Duodenal mucosa (tissue), 2 donors: ENCODE data around the gene KIAA1210.
"Not testable (repeated sequence)": the region's sequence is repeated elsewhere in the genome, so short reads cannot be mapped to it uniquely, and the experiment has no call there.

Experiments used
- H3K27ac ChIP-seq: one replicate; pipeline ENCODE4 v1.7.0; 2013; ENCODE audit warnings: low read depth, low read length
- H3K27me3 ChIP-seq, 2 donors: one replicate each; pipeline ENCODE4 v1.7.0; 2013; ENCODE audit warnings: low read length in 2 of 2, control low read depth in 1 of 2; ENCODE audit not compliant: insufficient read depth in 2 of 2, control insufficient read depth in 1 of 2
- H3K36me3 ChIP-seq, 2 donors: one replicate each; pipeline ENCODE4 v1.7.0; 2013; ENCODE audit warnings: low read length in 2 of 2, control low read depth in 1 of 2; ENCODE audit not compliant: insufficient read depth in 2 of 2, control insufficient read depth in 1 of 2
- H3K4me1 ChIP-seq, 2 donors: one replicate each; pipeline ENCODE4 v1.7.0; 2013; ENCODE audit warnings: low read length in 2 of 2, control low read depth in 1 of 2; ENCODE audit not compliant: insufficient read depth in 2 of 2, control insufficient read depth in 1 of 2
- H3K4me3 ChIP-seq, 2 donors: one replicate each; pipeline ENCODE4 v1.7.0; 2013; ENCODE audit warnings: low read length in 2 of 2, low read depth in 1 of 2
- H3K9ac ChIP-seq, 2 donors: one replicate each; pipeline ENCODE4 v1.7.0; 2013; ENCODE audit warnings: low read length in 2 of 2, low read depth in 1 of 2
- H3K9me3 ChIP-seq, 2 donors: one replicate each; pipeline ENCODE4 v1.7.0; 2013; ENCODE audit warnings: low read length in 2 of 2, control low read depth in 1 of 2; ENCODE audit not compliant: control insufficient read depth in 1 of 2

KIAA1210 gene

DNA sequence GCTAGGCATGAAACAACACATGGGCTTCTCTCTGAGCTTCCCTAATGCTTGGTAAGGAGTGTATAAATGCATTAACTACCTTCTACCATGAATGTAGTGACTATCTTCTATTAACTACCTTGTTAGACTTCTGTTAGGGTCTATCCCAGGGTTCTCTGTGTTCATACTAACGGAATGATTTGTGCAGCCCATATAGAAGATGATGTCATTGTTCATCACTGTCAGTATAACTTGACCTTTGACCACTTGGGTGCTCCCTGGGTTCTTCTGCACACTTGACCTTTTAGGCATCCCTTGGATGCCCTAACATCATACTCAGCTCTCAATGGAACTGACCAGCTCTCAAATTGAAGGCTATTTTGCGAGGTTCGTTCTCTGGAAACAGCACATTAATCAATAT is 85.6 kb downstream of the KIAA1210 start:
- Histone ChIP-seq H3K36me3 (no peaks in the 10 kb centered on the region), H3K27me3 (no peaks in the 10 kb centered on the region), H3K4me3 (no peak overlapping the region), H3K9me3 (no peaks in the 10 kb centered on the region), H3K9ac (no peak overlapping the region), H3K4me1 (peaks cover 3 to 14% of the 10 kb centered on the region in 2 donors), H3K27ac (peak overlapping the region; percentile 20)

DNA sequence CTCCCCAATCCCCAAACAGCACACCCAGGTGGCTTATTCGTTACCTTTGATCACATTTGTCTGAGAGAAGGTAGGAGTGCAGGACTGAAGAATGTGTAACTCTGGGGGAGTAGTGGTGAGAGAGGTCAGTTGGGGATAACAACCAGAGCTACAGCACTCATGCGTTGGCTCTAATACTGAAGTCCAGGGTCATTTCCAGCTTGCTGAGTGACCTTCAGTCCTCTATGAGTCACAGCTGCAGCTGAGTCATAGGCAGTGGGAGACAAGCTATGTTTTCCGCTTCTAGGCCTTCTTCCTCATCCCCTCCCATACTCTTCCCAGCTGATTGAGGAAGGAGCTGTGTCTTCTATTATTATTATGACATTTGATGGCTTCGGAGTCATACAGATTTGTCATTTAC is 86.4 kb downstream of the KIAA1210 start:
- no peaks in the 10 kb centered on the region for H3K9me3 ChIP-seq
- H3K27me3 ChIP-seq, result no peaks in the 10 kb centered on the region
- H3K9ac ChIP-seq, result no peak overlapping the region
- H3K4me3 ChIP-seq, result no peak overlapping the region
- peaks cover 3 to 14% of the 10 kb centered on the region in 2 donors for H3K4me1 ChIP-seq
- H3K36me3 ChIP-seq, result no peaks in the 10 kb centered on the region
- no peak overlapping the region for H3K27ac ChIP-seq

DNA sequence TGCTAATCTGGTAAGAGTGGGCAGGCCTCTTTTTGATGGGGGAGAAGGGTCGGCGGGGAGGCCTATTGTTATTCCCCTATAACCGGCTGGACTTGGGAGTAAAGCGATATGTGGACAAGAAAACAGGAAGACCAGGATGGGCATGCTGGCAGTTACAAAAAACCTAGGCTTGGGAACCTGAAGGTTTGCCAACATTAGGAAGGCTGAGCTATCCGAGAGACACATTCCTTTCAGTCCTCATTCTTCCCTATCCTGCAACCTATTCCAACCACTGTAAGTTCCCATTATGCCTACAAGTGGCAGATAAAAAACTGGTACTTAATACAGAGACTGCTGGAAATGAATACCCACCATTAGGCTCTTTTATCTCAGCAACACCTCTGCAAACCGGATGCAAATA is 87.2 kb downstream of the KIAA1210 start:
- Histone ChIP-seq H3K27ac (no peak overlapping the region), H3K36me3 (no peaks in the 10 kb centered on the region)

DNA sequence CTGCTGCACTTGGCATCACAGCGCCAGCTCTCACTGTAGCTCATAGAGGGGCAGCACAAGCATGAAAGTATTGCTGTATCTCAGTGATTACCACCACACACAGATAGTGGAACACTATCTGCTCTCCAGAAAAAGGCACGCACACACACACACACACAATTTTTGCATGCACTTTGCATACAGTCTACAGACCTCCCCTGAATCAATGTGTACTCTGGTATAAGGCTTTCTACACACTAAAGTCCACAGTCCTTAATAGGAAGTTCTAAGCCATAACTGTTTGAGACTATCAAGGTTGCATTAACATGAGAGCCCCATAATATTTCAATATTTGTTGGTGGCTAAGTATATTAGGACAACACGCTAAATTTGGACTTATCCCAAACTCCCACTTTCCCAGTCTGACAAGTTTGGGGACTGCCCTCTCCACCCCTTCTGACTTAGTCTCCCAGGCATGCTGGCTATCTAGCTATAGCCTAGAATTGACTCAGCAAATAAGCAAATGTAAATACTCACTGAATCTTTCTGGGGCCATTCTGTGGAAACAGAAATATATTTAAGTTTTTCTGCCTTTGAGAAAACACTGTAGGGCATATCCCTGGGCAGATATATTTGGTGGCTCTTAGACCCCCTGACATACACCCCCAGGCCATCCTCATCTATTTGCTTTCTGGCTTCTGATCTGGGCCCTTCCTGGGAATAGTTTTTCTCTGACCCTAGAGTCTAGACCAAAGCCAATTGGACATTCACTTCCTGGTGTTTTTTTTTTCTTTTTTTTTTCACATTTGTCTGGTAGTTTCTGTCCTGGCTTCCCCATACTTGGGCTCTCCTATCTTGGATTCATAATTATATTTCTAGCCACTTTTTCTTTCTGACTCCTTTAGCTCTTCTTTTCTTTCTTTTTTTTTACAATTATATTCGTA is 91.2 kb downstream of the KIAA1210 start:
- H3K4me1 ChIP-seq, result peaks cover 1 to 6% of the 10 kb centered on the region in 2 donors
- H3K27me3 ChIP-seq, result no peaks in the 10 kb centered on the region
- H3K27ac ChIP-seq, result no peak overlapping the region
- no peaks in the 10 kb centered on the region for H3K36me3 ChIP-seq
- H3K4me3 ChIP-seq, result no peak overlapping the region
- no peaks in the 10 kb centered on the region for H3K9me3 ChIP-seq
- H3K9ac ChIP-seq, result no peak overlapping the region

More for the DNA sequence above, 87.2 kb downstream of the KIAA1210 start:
- Histone ChIP-seq H3K4me1 (peaks cover 3 to 14% of the 10 kb centered on the region in 2 donors), H3K9me3 (no peaks in the 10 kb centered on the region), H3K4me3 (no peak overlapping the region), H3K9ac (no peak overlapping the region), H3K27me3 (no peaks in the 10 kb centered on the region)

DNA sequence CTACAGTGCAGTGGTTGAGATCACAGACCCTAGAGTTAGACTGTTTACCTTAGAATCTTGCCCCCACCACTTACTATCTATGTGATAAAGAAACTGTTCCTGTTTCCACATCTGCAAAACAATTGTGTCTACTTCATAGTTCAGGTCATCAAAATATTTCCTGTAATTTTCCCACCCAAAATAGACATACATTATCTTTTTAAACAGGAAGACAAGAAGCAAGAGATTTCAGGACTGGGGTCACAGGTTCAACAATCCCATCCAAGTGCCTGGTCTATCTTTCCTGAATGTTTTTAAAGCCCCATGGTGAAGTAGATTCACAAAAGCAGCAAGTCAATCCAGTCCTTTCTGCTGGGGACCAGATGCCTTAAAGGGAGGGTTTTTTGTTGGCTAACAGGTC is 96.6 kb downstream of the KIAA1210 start:
- H3K27me3 ChIP-seq, result no peaks in the 10 kb centered on the region
- H3K9ac ChIP-seq, result no peak overlapping the region
- no peaks in the 10 kb centered on the region for H3K4me1 ChIP-seq
- H3K9me3 ChIP-seq, result no peaks in the 10 kb centered on the region
- no peak overlapping the region for H3K4me3 ChIP-seq
- H3K27ac ChIP-seq, result no peak overlapping the region
- no peaks in the 10 kb centered on the region for H3K36me3 ChIP-seq

DNA sequence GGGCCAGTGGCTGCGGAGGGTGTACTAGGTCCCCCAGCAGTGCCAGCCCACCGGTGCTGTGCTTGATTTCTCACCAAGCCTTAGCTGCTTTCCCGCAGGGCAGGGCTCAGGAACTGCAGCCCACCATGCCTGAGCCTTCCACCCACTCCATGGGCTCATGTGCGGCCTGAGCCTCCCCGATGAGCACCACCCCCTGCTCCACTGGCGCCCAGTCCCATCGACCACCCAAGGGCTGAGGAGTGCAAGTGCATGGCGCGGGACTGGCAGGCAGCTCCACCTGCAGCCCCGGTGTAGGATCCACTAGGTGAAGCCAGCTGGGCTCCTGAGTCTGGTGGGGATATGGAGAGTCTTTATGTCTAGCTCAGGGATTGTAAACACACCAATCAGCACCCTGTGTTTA is 98.0 kb downstream of the KIAA1210 start:
- not testable (repeated sequence) for H3K9me3 ChIP-seq, H3K36me3 ChIP-seq, H3K27ac ChIP-seq, H3K27me3 ChIP-seq, H3K4me3 ChIP-seq, H3K9ac ChIP-seq, H3K4me1 ChIP-seq

DNA sequence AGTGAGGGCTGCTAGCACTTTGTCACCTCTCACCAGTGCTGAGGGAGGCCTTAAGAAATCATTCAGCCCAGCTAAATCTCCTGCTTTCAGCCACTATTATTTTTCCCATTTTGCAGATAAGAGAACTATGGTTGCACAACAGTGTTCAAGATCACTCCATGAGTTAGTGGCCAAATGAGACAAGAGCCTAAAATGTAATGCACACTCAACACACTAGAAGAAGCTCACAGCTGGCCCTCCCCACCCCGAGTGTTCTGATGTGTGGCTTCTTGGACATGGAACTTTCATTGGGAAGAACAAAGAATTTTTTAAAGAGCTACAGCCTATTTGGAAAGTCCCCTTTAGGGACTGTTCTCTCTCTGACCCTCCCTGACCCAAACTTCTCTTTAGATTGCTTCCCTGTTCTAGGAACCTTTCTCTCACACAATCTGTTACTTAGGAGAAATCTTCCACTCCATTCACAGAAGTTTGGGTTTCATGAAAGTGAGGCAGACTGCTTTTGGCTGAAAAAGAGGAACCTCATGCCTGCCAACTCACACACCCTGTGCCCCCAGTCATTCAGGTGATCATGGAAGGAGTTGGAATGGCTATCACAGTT is 98.8 kb downstream of the KIAA1210 start:
- Histone ChIP-seq H3K9me3 (no peaks in the 10 kb centered on the region), H3K27ac (no peak overlapping the region), H3K4me1 (no peaks in the 10 kb centered on the region), H3K27me3 (no peaks in the 10 kb centered on the region), H3K4me3 (no peak overlapping the region), H3K36me3 (no peaks in the 10 kb centered on the region), H3K9ac (no peak overlapping the region)
